GM13977 (cell line): ENCODE measurements around the gene CFAP58.

Experiments
- DNase-seq: peaks from one replicate; pipeline ENCODE4 v3.0.0; 2012; ENCODE audit warnings: low spot score
- CTCF ChIP-seq: IDR thresholded peaks from 2 replicates; pipeline ENCODE4 v1.5.1; 2012; ENCODE audit warnings: mild to moderate bottlenecking, control low read depth; ENCODE audit not compliant: insufficient read depth; ENCODE audit errors: extremely low read depth, missing control alignments
- in situ Hi-C: fragments of 300-500 bp; cut with MboI; formaldehyde crosslinking; loops from one replicate; pipeline ENCODE4 v1.12.0; 2022; ENCODE audit warnings: low sequenced_read_pairs, low pct_unique_long_range_greater_than_20kb, mixed read lengths, inconsistent platforms; ENCODE audit not compliant: unreplicated experiment

The CFAP58 gene

GRCh38 chr10:104440221-104440620 is 86.6 kb downstream of the CFAP58 start:
- in situ Hi-C loops, result no loop called here
- no peak for DNase-seq
- TF ChIP-seq CTCF, result no peak

- in situ Hi-C loops, result no loop called here
- no peak for TF ChIP-seq CTCF
- no peak for DNase-seq
Observed at GRCh38 chr10:104441329-104442000, 87.8 kb downstream of the CFAP58 start.

GRCh38 chr10:104445359-104445758 is 91.7 kb downstream of the CFAP58 start:
- DNase-seq, result no peak
- in situ Hi-C loops, result no loop called here
- no peak for TF ChIP-seq CTCF

GRCh38 chr10:104446151-104446550 is 92.5 kb downstream of the CFAP58 start:
- in situ Hi-C loops, result no loop called here
- no peak for DNase-seq

GRCh38 chr10:104447331-104447730 is 93.7 kb downstream of the CFAP58 start:
- in situ Hi-C loops, result no loop called here
- DNase-seq, result no peak
- no peak for TF ChIP-seq CTCF

More at GRCh38 chr10:104446151-104446550, 92.5 kb downstream of the CFAP58 start:
- TF ChIP-seq CTCF, result no peak

GRCh38 chr10:104447906-104448305 is 94.3 kb downstream of the CFAP58 start:
- DNase-seq, result no peak
- no peak for TF ChIP-seq CTCF
- in situ Hi-C loops, result no loop called here
